Adrenal gland (tissue), 12 donors: ENCODE measurements around the gene PNPLA8. TPM values are rescaled to one million over a fixed set of nuclear protein-coding genes. Genes with fewer than 3 reads are reported as not detected.

Source experiments
- DNase-seq, 7 donors: peaks; one replicate each; pipeline ENCODE4 v3.0.0-alpha.2; 2019 to 2020
- H3K27ac ChIP-seq, 5 donors: fragments of 200-600 bp; sonication (generic) in 4 of 5; 1 replicate in 3 of 5; 2 replicates in 2 of 5; pipeline versions ENCODE4 v1.5.1 to v1.8.0; 2016 to 2020; ENCODE audit warnings: mild to moderate bottlenecking in 1 of 5
- H3K27me3 ChIP-seq: fragments of 200-600 bp; 2 replicates; pipeline ENCODE4 v1.8.0; 2021
- H3K36me3 ChIP-seq, 2 donors: fragments of 200-600 bp; replicated peaks in 1 of 2; 1 replicate in 1 of 2; 2 replicates in 1 of 2; pipeline versions ENCODE4 v1.5.1 to v1.8.0; 2018 to 2022
- H3K4me1 ChIP-seq, 2 donors: fragments of 200-600 bp; replicated peaks in 1 of 2; 1 replicate in 1 of 2; 2 replicates in 1 of 2; pipeline versions ENCODE4 v1.5.1 to v1.8.0; 2018 to 2021
- H3K4me3 ChIP-seq, 4 donors: fragments of 200-600 bp; sonication (generic) in 3 of 4; one replicate each; pipeline ENCODE4 v1.5.1; 2016 to 2018
- H3K9me3 ChIP-seq, 3 donors: fragments of 200-600 bp; sonication (generic) in 1 of 3; replicated peaks in 1 of 3; 1 replicate in 2 of 3; 2 replicates in 1 of 3; pipeline versions ENCODE4 v1.5.1 to v1.8.0; 2016 to 2021
- CTCF ChIP-seq, 6 experiments: fragments of 450-650 bp in 4 of 6; fragments of 200-600 bp in 2 of 6; sonication (generic) in 1 of 6; IDR thresholded peaks; 1 replicate in 5 of 6; 2 replicates in 1 of 6; pipeline versions ENCODE4 v1.5.1 to v1.8.0; 2016 to 2021; ENCODE audit warnings: antibody characterized with exemption in 6 of 6, mild to moderate bottlenecking in 2 of 6, moderate library complexity in 1 of 6
- POLR2A ChIP-seq, 2 donors: fragments of 450-650 bp; IDR thresholded peaks; one replicate each; pipeline ENCODE4 v1.6.1; 2017; ENCODE audit warnings: antibody characterized with exemption in 2 of 2, mild to moderate bottlenecking in 2 of 2, moderate library complexity in 1 of 2
- WGBS, 4 donors: extraction: QIAGEN DNeasy Blood & Tissue Kit in 2 of 4; methylation state at CpG; one replicate each; pipeline versions ENCODE4 v1.1.5 to v1.1.7; 2013 to 2017; 5-methylcytosine and 5-hydroxymethylcytosine counted together
- intact Hi-C, 2 donors: fragments of 100-400 bp; cut with DNase I; formaldehyde crosslinking; loops; one replicate each; pipeline versions ENCODE4 v1.14.1 to v1.15.0; 2022 to 2023
- polyA plus RNA-seq, 3 donors: library from polyadenylated mRNA; stranded (reverse); fragments of 200-250 nt in 2 of 3; fragments of 350-450 nt in 1 of 3; fragmentation: Illumina TruSeq in 1 of 3; extraction: RNeasy Lipid Tissue Mini Kit (QIAGEN cat#74804) in 1 of 3; gene quantifications; one replicate each; pipeline ENCODE4 v1.2.3, GENCODE V29; 2013 to 2014
- total RNA-seq, 9 donors: library from RNA; depleted of rRNA in 4 of 9; stranded (reverse); fragments of >200 nt in 4 of 9; fragments of 120-200 nt in 1 of 9; fragmentation: NEBNext Ultra II Directional in 1 of 9; extraction: Animal tissue kit (Norgen Biotek cat#: 25700) in 1 of 9; gene quantifications; one replicate each; pipeline versions ENCODE4 v1.1.0 to v1.2.4, GENCODE V29; 2013 to 2023
- donor health status: healthy with polysubstance abuse.
- donor health status: Bipolar disorder and iron deficiency.
- donor health status: DM: yes; HTN: yes; CAD: no.
- donor health status: DM: no; HTN: no; CAD: no.
- donor health status: DM: no; HTN: no; CAD: no.
- donor health status: DM: yes; HTN: yes; CAD: no.

Gene PNPLA8
- total and polyA plus RNA-seq, 12 donors, result 17.9 to 131 (median 50.5) TPM

GRCh38 chr7:108427766-108428165 lies 98.2 kb downstream of the PNPLA8 start:
- WGBS, 4 donors, result 9 to 25% (median 16%) methylated on average over 1 of the region's 1 CpG
- no peaks in the 10 kb centered on the region for H3K36me3 ChIP-seq

GRCh38 chr7:108425714-108426275 lies 100.1 kb downstream of the PNPLA8 start:
- H3K4me1 ChIP-seq, result peaks cover 5 to 56% of the 10 kb centered on the region in 2 donors
- H3K27ac ChIP-seq, result no peak overlapping the region
- H3K9me3 ChIP-seq, result no peaks in the 10 kb centered on the region
- no peaks in the 10 kb centered on the region for H3K27me3 ChIP-seq
- DNase-seq, result no peak
- TF ChIP-seq CTCF (IDR thresholded peaks at IDR 0.05) (no peak), POLR2A (IDR thresholded peaks at IDR 0.05) (no peak)
- H3K4me3 ChIP-seq, result no peak overlapping the region
- 59 to 71% (median 63%) methylated on average over 2 of the region's 2 CpGs for WGBS, 4 donors
- no peaks in the 10 kb centered on the region for H3K36me3 ChIP-seq
- intact Hi-C loops, result no loop called here

More at GRCh38 chr7:108427766-108428165, 98.2 kb downstream of the PNPLA8 start:
- no peaks in the 10 kb centered on the region for H3K27me3 ChIP-seq
- H3K9me3 ChIP-seq, result no peaks in the 10 kb centered on the region
- TF ChIP-seq POLR2A (IDR thresholded peaks at IDR 0.05), result no peak
- no peak for TF ChIP-seq CTCF (IDR thresholded peaks at IDR 0.05)
- intact Hi-C loops, result no loop called here
- DNase-seq, result no peak
- peaks cover 5 to 49% of the 10 kb centered on the region in 2 donors for H3K4me1 ChIP-seq
- H3K27ac ChIP-seq, result peak overlapping the region in 1 of 5 donors; percentile 24
- no peak overlapping the region for H3K4me3 ChIP-seq

DNA sequence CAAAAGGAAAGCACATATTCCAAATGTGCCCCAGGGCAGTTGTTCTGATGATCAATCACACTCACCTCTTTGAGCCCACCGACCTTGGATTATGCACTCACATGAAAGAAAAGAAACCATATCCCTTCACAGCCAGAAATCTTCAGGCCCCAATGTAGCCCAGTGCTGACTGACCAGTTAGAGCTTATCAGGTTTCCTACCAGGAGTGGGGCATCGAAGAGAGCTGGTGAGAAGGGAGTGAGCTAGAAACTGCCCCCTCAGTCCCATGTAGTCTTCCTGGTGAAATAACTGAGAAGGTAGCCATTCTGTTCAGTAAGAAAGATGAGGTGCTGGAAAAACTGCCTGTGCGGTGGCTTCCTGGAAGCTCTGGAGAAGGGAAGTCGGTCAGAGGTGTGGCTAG lies 101.9 kb downstream of the PNPLA8 start:
- no peaks in the 10 kb centered on the region for H3K27me3 ChIP-seq
- no peak overlapping the region for H3K27ac ChIP-seq
- no peaks in the 10 kb centered on the region for H3K9me3 ChIP-seq
- DNase-seq, result no peak
- WGBS, 4 donors, result 74 to 83% (median 79%) methylated on average over 4 of the region's 4 CpGs
- intact Hi-C loops, result no loop called here
- peaks cover 5 to 55% of the 10 kb centered on the region in 2 donors for H3K4me1 ChIP-seq
- no peak overlapping the region for H3K4me3 ChIP-seq
- no peaks in the 10 kb centered on the region for H3K36me3 ChIP-seq
- TF ChIP-seq POLR2A (IDR thresholded peaks at IDR 0.05) (no peak), CTCF (IDR thresholded peaks at IDR 0.05) (no peak)

GRCh38 chr7:108423089-108423989 lies 102.6 kb downstream of the PNPLA8 start:
- intact Hi-C loops, result no loop called here

More at GRCh38 chr7:108423089-108423989, 102.6 kb downstream of the PNPLA8 start:
- Histone ChIP-seq H3K27ac (no peak overlapping the region), H3K27me3 (no peaks in the 10 kb centered on the region), H3K4me3 (no peak overlapping the region), H3K9me3 (no peaks in the 10 kb centered on the region), H3K36me3 (no peaks in the 10 kb centered on the region), H3K4me1 (peaks cover 4 to 51% of the 10 kb centered on the region in 2 donors)
- DNase-seq, result no peak
- no peak for TF ChIP-seq POLR2A (IDR thresholded peaks at IDR 0.05)
- TF ChIP-seq CTCF (IDR thresholded peaks at IDR 0.05), result no peak
- 74 to 85% (median 81%) methylated on average over 5 of the region's 5 CpGs for WGBS, 4 donors
